Vagina (tissue), 2 donors: ENCODE results near the gene ADAMTSL1.

ENCODE experiments used
- POLR2A ChIP-seq, 2 donors: fragments of 450-650 bp; IDR thresholded peaks; one replicate each; pipeline ENCODE4 v1.6.1; 2017; ENCODE audit warnings: antibody characterized with exemption in 2 of 2, mild to moderate bottlenecking in 2 of 2, moderate library complexity in 2 of 2
- POLR2AphosphoS5 ChIP-seq, 2 donors: sonication (generic); formaldehyde crosslinking; IDR thresholded peaks; one replicate each; pipeline ENCODE4 v1.9.0; 2017; ENCODE audit warnings: antibody characterized with exemption in 2 of 2, mild to moderate bottlenecking in 2 of 2, low read depth in 1 of 2; ENCODE audit not compliant: insufficient read depth in 1 of 2
- TF ChIP-seq, protein P1 (sequence below), 3 experiments: fragments of 450-650 bp in 2 of 3; fragments of 200-600 bp in 1 of 3; sonication (generic) in 1 of 3; IDR thresholded peaks; one replicate each; pipeline ENCODE4 v1.5.1; 2017 to 2019; ENCODE audit warnings: antibody characterized with exemption in 3 of 3, mild to moderate bottlenecking in 2 of 3, moderate library complexity in 2 of 3

DNA sequence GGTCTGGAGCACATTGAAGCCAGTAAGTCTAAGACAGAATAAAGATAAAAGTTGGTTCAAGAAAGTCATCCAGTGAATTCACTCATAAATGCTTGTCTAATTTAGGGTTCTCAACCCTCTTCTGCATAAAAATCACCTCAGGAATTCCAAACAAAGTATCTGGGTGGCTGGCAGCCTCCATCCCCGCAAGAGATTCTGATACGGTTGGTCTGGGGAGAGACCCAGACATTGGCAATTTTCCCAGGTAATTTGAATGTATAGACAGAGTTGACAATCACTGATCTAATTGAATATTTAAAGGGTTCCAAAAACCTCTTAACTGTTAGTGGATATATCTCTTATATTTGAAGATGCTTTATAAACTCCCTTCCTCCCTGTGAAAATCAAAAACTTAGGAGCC lies 14.9 kb downstream of the ADAMTSL1 start:
- TF ChIP-seq, protein P1, sequence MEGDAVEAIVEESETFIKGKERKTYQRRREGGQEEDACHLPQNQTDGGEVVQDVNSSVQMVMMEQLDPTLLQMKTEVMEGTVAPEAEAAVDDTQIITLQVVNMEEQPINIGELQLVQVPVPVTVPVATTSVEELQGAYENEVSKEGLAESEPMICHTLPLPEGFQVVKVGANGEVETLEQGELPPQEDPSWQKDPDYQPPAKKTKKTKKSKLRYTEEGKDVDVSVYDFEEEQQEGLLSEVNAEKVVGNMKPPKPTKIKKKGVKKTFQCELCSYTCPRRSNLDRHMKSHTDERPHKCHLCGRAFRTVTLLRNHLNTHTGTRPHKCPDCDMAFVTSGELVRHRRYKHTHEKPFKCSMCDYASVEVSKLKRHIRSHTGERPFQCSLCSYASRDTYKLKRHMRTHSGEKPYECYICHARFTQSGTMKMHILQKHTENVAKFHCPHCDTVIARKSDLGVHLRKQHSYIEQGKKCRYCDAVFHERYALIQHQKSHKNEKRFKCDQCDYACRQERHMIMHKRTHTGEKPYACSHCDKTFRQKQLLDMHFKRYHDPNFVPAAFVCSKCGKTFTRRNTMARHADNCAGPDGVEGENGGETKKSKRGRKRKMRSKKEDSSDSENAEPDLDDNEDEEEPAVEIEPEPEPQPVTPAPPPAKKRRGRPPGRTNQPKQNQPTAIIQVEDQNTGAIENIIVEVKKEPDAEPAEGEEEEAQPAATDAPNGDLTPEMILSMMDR (IDR thresholded peaks at IDR 0.05) = no peak
- no peak for TF ChIP-seq POLR2A (IDR thresholded peaks at IDR 0.05)
- no peak for TF ChIP-seq POLR2AphosphoS5 (IDR thresholded peaks at IDR 0.05; ENCODE audit: insufficient read depth in 1 of 2, low read depth in 1 of 2)
